HepG2 (cell line): ENCODE data around the gene RNASE8. TPM values are rescaled to one million over a fixed set of nuclear protein-coding genes. Genes with fewer than 3 reads are reported as not detected.

Experiments used
- CBFB ChIP-seq: sonication (generic); formaldehyde crosslinking; IDR thresholded peaks from 2 replicates; pipeline ENCODE4 v1.4.0; 2020; ENCODE audit warnings: missing genetic modification reagents
- GFI1 ChIP-seq: sonication (generic); formaldehyde crosslinking; IDR thresholded peaks from 2 replicates; pipeline ENCODE4 v1.5.0; 2020; ENCODE audit warnings: missing genetic modification reagents, mild to moderate bottlenecking, borderline replicate concordance
- IRX3 ChIP-seq: sonication (generic); formaldehyde crosslinking; IDR thresholded peaks from 2 replicates; pipeline ENCODE4 v1.8.1; 2023; ENCODE audit warnings: mild to moderate bottlenecking, low read depth, missing genetic modification reagents, borderline replicate concordance
- MIER2 ChIP-seq: IDR thresholded peaks from 2 replicates; pipeline ENCODE4 v1.6.1; 2016; ENCODE audit warnings: missing biosample characterization, missing genetic modification reagents
- NR2F6 ChIP-seq, 2 experiments: IDR thresholded peaks; 2 replicates each; pipeline ENCODE4 v1.6.1; 2016; ENCODE audit warnings: antibody characterized with exemption in 1 of 2, mild to moderate bottlenecking in 1 of 2
- PITX1 ChIP-seq: sonication (generic); formaldehyde crosslinking; IDR thresholded peaks from 2 replicates; pipeline ENCODE4 v1.5.1; 2020; ENCODE audit warnings: mild to moderate bottlenecking, missing genetic modification reagents
- POLR2AphosphoS5 ChIP-seq: IDR thresholded peaks from 2 replicates; pipeline ENCODE4 v1.6.1; 2012; ENCODE audit warnings: low read depth, low read length
- SUZ12 ChIP-seq: fragments of 150-350 bp; IDR thresholded peaks from 2 replicates; pipeline ENCODE4 v1.6.1; 2014; ENCODE audit warnings: low read depth, low read length
- ZFP1 ChIP-seq: IDR thresholded peaks from 2 replicates; pipeline ENCODE4 v1.6.1; 2016
- ZNF383 ChIP-seq: sonication (generic); formaldehyde crosslinking; IDR thresholded peaks from 2 replicates; pipeline ENCODE4 v1.4.0; 2020; ENCODE audit warnings: missing genetic modification reagents, mild to moderate bottlenecking, borderline replicate concordance
- polyA plus RNA-seq, 8 experiments: library from polyadenylated mRNA; depleted of rRNA in 3 of 8; stranded (reverse) in 7 of 8; unstranded in 1 of 8; fragments of >200 nt; fragmentation: Illumina TruSeq in 4 of 8; extraction: Trizol in 4 of 8; gene quantifications; 2 replicates each; pipeline versions ENCODE4 v1.2.1 to v1.2.3, GENCODE V29; 2011 to 2016; ENCODE audit warnings: low read depth in 4 of 8, missing spikeins in 1 of 8, mixed read lengths in 1 of 8; ENCODE audit not compliant: insufficient read depth in 1 of 8
- total RNA-seq, 5 experiments: library from RNA; depleted of rRNA; stranded (reverse); fragments of >200 nt; fragmentation: Illumina TruSeq; extraction: Trizol; gene quantifications; 2 replicates each; pipeline ENCODE4 v1.2.3, GENCODE V29; 2016; ENCODE audit warnings: low read depth in 1 of 5
- TF ChIP-seq, protein P1 (sequence below): sonication (generic); formaldehyde crosslinking; IDR thresholded peaks from 2 replicates; pipeline ENCODE4 v1.5.1; 2020; ENCODE audit warnings: missing genetic modification reagents, mild to moderate bottlenecking, borderline replicate concordance
- TF ChIP-seq, protein P2 (sequence below): sonication (generic); formaldehyde crosslinking; conservative IDR thresholded peaks from 2 replicates; pipeline ENCODE4 v1.4.0; 2020; ENCODE audit warnings: mild to moderate bottlenecking, missing genetic modification reagents, moderate library complexity
- TF ChIP-seq, protein P3 (sequence below): sonication (generic); formaldehyde crosslinking; IDR thresholded peaks from 2 replicates; pipeline ENCODE4 v1.5.0; 2020; ENCODE audit warnings: missing genetic modification reagents
- TF ChIP-seq, protein P4 (sequence below): sonication (generic); formaldehyde crosslinking; IDR thresholded peaks from 2 replicates; pipeline ENCODE4 v1.5.0; 2020; ENCODE audit warnings: missing genetic modification reagents, mild to moderate bottlenecking, borderline replicate concordance
- TF ChIP-seq, protein P5 (sequence below), 2 experiments: sonication (generic) in 1 of 2; formaldehyde crosslinking in 1 of 2; IDR thresholded peaks; 2 replicates each; pipeline versions ENCODE4 v1.4.0 to v1.6.1; 2016 to 2020; ENCODE audit warnings: borderline replicate concordance in 1 of 2, low read depth in 1 of 2, mild to moderate bottlenecking in 1 of 2, missing genetic modification reagents in 1 of 2
- TF ChIP-seq, protein P6 (sequence below): sonication (generic); formaldehyde crosslinking; conservative IDR thresholded peaks from 2 replicates; pipeline ENCODE4 v1.8.0; 2022; ENCODE audit warnings: low read depth, missing genetic modification reagents

The RNASE8 gene
- total and polyA plus RNA-seq, 2 of the 13 experiments (the other 11 are each of a cell fraction or from before 2014, with no cell fraction given), result not detected

DNA sequence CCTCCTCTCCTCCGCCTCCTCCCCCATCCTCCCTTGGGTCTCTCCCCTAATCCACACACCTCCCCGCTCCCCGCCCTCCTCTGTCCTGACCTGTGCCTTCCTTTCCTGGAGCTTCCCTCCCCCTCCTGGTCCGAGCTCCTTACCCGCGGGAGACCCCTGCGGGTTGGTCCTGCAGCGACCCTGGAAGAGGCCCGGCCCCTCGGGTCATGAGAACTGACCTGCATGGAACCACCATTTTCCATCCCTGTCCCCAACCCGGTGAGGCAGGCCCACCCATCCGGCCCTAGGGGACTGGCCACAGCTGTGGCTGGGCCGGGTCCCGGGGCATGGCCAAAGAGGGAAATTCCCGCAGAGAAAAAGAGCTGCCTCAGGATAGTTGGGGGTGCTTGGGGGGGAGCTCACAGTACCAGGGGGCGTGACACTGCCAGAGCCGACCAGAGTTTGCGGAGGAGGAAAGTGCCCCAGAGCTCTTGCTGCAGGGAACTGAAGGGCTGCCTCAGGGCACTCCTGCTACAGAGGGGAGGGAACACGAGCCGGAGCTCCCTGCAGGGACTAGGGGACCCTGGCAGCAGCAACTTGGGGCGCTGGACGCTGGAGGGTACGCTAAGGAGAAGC is 13.1 kb downstream of the RNASE8 start (continued):
- TF ChIP-seq, protein P1, sequence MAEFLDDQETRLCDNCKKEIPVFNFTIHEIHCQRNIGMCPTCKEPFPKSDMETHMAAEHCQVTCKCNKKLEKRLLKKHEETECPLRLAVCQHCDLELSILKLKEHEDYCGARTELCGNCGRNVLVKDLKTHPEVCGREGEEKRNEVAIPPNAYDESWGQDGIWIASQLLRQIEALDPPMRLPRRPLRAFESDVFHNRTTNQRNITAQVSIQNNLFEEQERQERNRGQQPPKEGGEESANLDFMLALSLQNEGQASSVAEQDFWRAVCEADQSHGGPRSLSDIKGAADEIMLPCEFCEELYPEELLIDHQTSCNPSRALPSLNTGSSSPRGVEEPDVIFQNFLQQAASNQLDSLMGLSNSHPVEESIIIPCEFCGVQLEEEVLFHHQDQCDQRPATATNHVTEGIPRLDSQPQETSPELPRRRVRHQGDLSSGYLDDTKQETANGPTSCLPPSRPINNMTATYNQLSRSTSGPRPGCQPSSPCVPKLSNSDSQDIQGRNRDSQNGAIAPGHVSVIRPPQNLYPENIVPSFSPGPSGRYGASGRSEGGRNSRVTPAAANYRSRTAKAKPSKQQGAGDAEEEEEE (CRISPR knock-in tag), result no peak
- no peak for TF ChIP-seq IRX3
- TF ChIP-seq, protein P2, sequence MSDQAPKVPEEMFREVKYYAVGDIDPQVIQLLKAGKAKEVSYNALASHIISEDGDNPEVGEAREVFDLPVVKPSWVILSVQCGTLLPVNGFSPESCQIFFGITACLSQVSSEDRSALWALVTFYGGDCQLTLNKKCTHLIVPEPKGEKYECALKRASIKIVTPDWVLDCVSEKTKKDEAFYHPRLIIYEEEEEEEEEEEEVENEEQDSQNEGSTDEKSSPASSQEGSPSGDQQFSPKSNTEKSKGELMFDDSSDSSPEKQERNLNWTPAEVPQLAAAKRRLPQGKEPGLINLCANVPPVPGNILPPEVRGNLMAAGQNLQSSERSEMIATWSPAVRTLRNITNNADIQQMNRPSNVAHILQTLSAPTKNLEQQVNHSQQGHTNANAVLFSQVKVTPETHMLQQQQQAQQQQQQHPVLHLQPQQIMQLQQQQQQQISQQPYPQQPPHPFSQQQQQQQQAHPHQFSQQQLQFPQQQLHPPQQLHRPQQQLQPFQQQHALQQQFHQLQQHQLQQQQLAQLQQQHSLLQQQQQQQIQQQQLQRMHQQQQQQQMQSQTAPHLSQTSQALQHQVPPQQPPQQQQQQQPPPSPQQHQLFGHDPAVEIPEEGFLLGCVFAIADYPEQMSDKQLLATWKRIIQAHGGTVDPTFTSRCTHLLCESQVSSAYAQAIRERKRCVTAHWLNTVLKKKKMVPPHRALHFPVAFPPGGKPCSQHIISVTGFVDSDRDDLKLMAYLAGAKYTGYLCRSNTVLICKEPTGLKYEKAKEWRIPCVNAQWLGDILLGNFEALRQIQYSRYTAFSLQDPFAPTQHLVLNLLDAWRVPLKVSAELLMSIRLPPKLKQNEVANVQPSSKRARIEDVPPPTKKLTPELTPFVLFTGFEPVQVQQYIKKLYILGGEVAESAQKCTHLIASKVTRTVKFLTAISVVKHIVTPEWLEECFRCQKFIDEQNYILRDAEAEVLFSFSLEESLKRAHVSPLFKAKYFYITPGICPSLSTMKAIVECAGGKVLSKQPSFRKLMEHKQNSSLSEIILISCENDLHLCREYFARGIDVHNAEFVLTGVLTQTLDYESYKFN, result peak; percentile 58
- no peak for TF ChIP-seq ZFP1 (CRISPR knock-in tag)
- peak; percentile 74; the same call in 1 of the 2 replicates for TF ChIP-seq NR2F6 (IDR thresholded peaks at IDR 0.05)
- TF ChIP-seq NR2F6 (CRISPR knock-in tag; IDR thresholded peaks at IDR 0.05), result peak; percentile 82
- no peak; the same call in 1 of the 2 replicates for TF ChIP-seq POLR2AphosphoS5
- TF ChIP-seq, protein P3, sequence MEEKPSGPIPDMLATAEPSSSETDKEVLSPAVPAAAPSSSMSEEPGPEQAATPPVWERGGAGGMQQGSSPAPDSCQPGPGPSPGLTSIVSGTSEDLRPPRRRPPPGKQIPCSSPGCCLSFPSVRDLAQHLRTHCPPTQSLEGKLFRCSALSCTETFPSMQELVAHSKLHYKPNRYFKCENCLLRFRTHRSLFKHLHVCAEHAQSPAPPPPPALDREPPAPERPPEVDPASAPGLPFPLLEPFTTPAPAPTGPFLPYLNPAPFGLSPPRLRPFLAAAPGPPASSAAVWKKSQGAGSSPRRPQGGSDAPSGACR (CRISPR knock-in tag), result no peak
- no peak for TF ChIP-seq GFI1 (CRISPR knock-in tag)
- TF ChIP-seq, protein P4, sequence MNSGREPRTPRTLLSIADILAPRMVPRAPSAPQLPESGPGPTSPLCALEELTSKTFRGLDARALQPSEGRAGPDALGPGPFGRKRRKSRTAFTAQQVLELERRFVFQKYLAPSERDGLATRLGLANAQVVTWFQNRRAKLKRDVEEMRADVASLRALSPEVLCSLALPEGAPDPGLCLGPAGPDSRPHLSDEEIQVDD (CRISPR knock-in tag), result no peak
- TF ChIP-seq ZNF383, result no peak
- no peak; the same call in 1 of the 2 replicates for TF ChIP-seq CBFB (CRISPR knock-in tag)
- TF ChIP-seq, protein P5, sequence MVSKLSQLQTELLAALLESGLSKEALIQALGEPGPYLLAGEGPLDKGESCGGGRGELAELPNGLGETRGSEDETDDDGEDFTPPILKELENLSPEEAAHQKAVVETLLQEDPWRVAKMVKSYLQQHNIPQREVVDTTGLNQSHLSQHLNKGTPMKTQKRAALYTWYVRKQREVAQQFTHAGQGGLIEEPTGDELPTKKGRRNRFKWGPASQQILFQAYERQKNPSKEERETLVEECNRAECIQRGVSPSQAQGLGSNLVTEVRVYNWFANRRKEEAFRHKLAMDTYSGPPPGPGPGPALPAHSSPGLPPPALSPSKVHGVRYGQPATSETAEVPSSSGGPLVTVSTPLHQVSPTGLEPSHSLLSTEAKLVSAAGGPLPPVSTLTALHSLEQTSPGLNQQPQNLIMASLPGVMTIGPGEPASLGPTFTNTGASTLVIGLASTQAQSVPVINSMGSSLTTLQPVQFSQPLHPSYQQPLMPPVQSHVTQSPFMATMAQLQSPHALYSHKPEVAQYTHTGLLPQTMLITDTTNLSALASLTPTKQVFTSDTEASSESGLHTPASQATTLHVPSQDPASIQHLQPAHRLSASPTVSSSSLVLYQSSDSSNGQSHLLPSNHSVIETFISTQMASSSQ (IDR thresholded peaks at IDR 0.05; ENCODE audit: low read depth), result no peak
- TF ChIP-seq, protein P5 (CRISPR knock-in tag; IDR thresholded peaks at IDR 0.05; ENCODE audit: borderline replicate concordance), result no peak
- peak; percentile 36; the same call in 1 of the 2 replicates for TF ChIP-seq PITX1 (CRISPR knock-in tag)
- TF ChIP-seq, protein P6, sequence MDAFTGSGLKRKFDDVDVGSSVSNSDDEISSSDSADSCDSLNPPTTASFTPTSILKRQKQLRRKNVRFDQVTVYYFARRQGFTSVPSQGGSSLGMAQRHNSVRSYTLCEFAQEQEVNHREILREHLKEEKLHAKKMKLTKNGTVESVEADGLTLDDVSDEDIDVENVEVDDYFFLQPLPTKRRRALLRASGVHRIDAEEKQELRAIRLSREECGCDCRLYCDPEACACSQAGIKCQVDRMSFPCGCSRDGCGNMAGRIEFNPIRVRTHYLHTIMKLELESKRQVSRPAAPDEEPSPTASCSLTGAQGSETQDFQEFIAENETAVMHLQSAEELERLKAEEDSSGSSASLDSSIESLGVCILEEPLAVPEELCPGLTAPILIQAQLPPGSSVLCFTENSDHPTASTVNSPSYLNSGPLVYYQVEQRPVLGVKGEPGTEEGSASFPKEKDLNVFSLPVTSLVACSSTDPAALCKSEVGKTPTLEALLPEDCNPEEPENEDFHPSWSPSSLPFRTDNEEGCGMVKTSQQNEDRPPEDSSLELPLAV (CRISPR knock-in tag), result no peak
- no peak for TF ChIP-seq MIER2
- no peak for TF ChIP-seq SUZ12
